ENCODE results near the gene RBM6.

Gene RBM6

GRCh38 chr3:50095352-50095998 lies 155.5 kb downstream of the RBM6 start:
- DNase-seq (ENCODE audit: low read depth in 3 of 3): no peak

DNA sequence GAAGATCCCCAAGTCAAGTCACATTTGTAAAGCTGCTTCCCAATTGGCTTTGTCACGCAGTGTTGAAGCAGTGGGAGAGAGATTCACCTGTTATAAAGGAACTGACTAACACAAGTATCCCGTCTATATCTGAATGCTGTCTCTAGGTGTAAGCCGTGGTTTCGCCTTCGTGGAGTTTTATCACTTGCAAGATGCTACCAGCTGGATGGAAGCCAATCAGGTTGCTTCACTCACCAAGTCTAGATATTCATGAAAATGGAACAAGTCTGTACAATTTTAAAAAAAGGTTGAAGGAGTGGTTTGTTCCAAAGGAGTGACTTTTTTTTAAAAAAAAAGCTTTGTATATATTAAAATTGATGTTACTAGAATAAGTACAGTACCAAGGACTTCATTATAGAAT lies 160.4 kb downstream of the RBM6 start:
- DNase-seq (ENCODE audit: low read depth in 3 of 3): no peak

GRCh38 chr3:50100956-50101845 lies 161.3 kb downstream of the RBM6 start:
- no peak for DNase-seq (ENCODE audit: low read depth in 3 of 3)

DNA sequence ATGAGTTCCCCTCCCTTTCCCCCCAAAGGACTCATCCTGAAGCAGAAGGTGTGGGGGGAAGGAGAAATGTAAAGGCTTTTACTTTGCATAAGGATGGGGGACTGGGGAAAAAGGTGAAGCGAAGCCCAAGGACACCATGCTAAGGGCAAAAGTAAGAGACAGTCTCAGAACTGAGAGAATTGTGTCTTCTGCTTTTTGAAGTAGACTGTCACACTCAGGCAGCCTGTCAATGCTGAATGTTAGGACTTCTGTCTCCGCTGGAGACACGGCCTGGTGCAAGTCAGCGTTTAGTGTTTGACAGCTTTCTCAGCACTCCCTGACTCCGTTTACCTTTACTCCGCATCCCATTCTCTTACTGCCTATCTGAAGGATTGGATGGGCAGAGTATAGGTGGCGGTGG lies 162.6 kb downstream of the RBM6 start:
- no peak for DNase-seq (ENCODE audit: low read depth in 3 of 3)

DNA sequence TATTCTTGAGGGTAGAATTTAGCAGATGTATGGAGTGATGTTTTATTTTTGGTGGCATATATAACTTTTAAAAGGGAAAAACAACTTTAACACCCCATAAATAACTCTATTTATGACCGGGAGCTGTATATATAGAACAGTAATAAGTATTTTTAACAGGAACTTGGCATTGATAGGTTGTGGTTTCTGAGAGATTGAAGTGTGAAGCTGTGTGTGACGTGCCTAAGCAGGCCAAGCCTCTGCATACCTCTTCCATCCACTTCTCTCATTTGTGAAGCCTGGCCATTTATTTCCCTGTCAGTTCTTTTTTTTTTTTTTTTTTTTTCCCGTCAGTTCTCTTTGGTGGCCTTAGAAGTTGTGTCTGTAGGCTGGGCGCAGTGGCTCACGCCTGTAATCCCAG lies 171.8 kb downstream of the RBM6 start:
- DNase-seq (ENCODE audit: low read depth in 3 of 3): no peak

DNA sequence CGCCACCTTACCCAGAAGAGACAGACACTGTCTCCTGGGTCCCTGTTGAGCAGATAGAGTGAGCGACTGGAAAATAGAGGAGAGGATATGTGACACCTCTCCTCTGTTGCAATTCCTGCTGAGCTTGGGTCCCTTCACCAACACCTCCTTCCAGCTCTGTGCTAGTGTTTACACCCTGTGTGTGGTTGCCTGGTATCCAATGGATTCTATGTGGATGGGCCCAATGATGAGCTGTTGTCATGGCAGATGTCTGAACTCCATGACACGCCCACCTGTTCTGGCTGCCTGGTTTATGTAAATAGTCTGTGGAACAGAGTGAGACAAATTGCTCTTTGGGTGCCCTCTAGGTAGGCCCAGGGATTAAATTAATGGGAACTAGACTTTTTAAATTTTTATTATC lies 172.5 kb downstream of the RBM6 start:
- DNase-seq (ENCODE audit: low read depth in 3 of 3): no peak

- no peak for DNase-seq (ENCODE audit: low read depth in 3 of 3)
Observed at GRCh38 chr3:50117120-50117519, 177.2 kb downstream of the RBM6 start.

DNA sequence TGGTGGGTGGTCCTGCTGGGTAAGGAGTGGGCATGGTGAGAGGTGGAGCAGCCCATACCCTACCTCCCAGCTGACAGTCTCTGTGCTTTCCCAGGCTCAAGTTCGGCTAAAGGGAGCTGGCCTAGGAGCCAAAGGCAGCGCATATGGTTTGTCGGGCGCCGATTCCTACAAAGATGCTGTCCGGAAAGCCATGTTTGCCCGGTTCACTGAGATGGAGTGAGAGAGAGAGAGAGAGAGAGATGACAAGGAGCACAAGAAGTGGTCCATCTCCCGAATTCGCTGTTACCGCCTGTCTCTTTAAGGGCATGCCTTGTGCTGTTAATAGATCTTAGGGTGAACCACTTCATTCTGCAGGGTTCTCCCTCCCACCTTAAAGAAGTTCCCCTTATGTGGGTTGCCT lies 178.3 kb downstream of the RBM6 start:
- no peak for DNase-seq (ENCODE audit: low read depth in 3 of 3)

GRCh38 chr3:50119786-50120185 lies 179.8 kb downstream of the RBM6 start:
- DNase-seq (ENCODE audit: low read depth in 3 of 3): no peak

DNA sequence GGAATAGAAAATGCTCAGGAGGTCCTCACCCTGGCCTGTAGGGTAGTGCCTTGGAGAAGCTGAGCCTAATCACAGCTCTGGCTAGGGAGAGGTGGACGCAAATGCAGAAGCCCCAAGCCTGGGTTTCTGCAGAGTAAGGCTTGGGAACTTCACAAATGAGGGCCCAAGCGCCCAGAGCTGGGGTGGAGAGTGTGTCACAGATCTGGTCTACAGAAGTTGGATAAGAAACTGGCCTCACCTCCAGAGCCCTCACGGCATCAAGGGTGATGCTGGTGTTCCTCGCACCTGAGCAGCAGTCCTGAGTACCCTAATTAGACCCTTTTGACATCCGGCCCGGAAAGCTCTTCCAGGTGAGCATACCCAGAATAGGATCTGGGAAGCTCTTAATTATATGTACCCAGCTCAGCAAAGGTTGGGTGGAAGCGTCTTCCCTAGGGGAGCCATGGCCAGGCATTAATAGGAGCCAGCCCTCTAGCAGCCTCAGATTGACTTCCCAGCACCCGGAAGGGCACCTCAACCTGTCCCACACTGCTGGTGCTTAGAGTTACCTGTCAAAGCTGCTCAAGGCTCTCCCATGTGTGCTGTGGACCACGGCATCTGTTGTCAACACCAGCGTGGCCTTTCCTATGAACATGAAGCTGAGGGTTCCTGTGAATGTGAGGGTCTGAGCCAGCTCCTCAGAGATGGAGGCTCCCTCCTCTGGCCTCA lies 180.6 kb downstream of the RBM6 start:
- no peak for DNase-seq (ENCODE audit: low read depth in 3 of 3)

DNA sequence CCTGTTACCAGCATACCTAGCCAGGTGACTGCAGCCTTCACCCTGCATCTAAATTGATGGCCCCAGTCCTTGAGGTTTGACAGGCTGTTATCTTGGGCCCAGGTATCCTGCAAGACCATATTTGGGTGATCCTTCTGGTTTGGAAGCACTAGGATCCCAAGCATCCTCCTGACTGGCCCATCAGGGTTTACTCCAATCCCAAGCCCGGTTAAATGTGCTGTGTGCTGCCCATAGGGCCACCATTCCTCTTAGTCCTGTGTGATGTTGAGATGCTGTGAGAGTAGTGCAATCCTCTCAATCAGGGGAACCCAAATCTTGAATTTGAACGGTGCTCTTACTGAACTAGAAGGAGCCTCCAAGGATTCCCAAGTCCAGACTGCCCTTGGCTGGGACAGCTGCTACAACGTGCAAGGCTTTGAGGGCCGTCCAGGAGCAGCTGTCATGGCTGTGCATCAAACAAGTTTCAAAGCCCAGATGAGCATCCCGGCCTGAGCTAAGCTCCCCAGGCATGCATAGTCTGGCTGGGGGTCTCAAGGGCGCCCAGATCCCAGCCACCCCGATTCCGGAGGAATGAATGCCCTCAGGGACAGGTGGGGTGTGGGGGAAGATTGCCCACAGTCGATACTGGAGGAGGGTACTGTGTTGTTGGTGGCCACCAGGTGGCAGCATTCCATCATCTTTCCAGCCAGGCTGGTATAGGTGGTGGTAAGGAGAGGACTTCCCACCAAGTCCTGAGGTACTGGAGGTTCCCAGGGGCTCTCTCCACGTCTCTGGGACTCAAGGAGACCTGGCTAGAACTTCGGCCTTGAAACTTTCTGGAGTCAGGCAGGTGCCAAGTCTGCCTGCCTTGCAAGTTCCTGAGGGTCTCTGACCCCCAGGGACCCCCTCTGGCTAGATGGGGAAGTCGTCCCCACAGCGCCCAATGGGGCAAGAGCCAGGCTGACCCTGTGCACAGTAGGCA lies 181.4 kb downstream of the RBM6 start:
- peak; percentile 48 to 68 (median 53) for DNase-seq (ENCODE audit: low read depth in 3 of 3)

GRCh38 chr3:50122071-50122470 lies 182.1 kb downstream of the RBM6 start:
- no peak for DNase-seq (ENCODE audit: low read depth in 3 of 3)

DNA sequence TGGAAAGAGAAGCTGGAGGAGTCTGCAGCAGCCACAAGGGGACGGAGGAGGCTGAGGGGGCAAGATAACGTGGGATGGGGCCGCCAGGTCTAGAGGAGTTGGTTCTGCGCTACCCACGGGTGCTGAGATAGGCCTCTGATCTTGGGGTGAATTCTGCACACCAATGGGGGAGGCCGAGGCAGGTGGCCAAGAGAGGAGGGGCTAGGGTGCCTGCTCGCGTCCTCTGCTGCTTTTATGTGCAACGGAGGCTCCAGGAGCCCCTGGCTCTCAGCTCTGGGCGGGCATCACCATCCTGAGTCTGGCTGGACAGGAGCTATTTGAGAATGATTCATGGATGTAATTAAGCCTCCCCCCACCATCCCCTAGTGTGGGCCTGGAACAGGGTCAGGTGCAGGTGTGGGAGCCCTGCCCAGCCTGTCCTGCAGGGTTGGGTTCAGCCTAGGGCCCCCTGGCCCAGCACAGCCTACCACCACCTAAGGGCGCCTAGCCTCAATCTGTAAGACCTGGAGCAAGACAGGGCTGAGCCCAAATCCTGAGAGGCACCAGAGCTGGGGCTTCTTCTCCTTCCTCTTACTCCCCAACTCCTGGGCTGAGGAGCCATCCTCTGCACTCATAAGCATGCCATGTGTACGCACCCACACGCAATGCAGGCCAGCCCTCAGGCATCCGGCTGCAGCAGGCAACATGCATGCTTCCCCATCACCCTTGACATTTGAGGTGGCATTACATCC lies 182.9 kb downstream of the RBM6 start:
- DNase-seq (ENCODE audit: low read depth in 3 of 3): no peak

DNA sequence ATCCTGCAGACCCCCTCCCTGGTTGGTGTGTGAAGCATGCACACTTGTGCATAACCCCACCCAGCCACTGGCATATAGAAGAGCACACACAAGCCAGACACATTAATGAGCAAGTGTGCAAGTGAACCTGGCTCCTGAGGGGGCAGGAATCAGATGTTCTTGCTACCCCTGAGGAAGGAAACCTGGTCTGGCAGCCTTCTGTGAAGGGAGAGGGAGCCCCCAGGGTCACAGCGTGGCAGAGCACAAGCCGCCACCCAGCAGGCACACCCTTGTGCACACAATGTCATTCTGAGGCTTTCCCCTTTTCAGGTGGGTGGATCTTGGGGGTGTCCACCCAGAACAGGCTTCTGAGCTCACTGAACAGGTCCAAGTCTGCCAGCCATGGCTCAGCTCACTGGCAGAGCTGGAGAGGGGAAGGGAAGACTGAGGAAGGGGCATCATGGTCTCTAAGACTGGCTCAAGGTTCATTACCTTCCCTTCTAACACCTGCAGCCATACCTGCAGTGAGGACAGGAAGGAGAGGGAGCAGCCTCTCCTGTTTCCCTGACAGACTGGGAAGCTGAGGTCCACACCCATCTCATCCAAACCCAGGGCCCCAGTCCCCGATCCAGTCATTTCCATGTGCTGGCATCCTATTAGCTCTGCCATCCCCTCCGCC lies 183.6 kb downstream of the RBM6 start:
- DNase-seq (ENCODE audit: low read depth in 3 of 3): no peak

GRCh38 chr3:50124052-50124799 lies 184.3 kb downstream of the RBM6 start:
- no peak for DNase-seq (ENCODE audit: low read depth in 3 of 3)

DNA sequence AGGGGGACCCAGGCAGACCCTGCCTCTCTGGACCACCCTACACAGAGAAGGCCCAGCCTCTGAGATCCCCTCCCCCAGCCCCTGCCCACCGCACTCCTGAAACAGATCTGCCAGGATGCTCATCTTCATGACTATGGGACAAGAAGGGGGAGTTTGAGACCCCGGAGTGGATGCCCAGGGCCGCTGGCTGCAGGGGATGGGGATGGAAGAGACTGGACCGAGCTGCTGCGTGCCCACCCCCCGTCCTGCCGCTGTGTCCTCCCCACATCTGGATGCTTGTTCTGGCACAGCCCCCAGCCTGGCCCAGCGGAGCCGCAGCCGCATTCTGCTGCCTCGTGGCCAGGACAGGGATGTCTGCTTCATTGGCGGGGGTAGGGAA lies 184.8 kb downstream of the RBM6 start:
- DNase-seq (ENCODE audit: low read depth in 3 of 3): no peak

- DNase-seq (ENCODE audit: low read depth in 3 of 3): no peak
Observed at GRCh38 chr3:50125541-50126286, 185.8 kb downstream of the RBM6 start.

GRCh38 chr3:50126287-50127211 lies 186.6 kb downstream of the RBM6 start:
- DNase-seq (ENCODE audit: low read depth in 3 of 3): no peak
